AG04450 (cell line): ENCODE results near the gene GABPB2. TPM values are rescaled to one million over a fixed set of nuclear protein-coding genes. Genes with fewer than 3 reads are reported as not detected.

Experiments
- CTCF ChIA-PET: fragments of 300-600, 350-600 bp; formaldehyde crosslinking; extraction: SDS; loops from one replicate; lab custom pipeline; 2022; ENCODE audit warnings: antibody characterized with exemption, inconsistent platforms; lab: Charles Lee
- POLR2A ChIA-PET: fragments of 350-600 bp; formaldehyde crosslinking; extraction: SDS; loops from one replicate; lab custom pipeline; 2021; ENCODE audit warnings: antibody characterized with exemption, inconsistent platforms; lab: Yijun Ruan, JAX
- DNase-seq: peaks from one replicate; pipeline ENCODE4 v3.0.0-alpha.2; 2011; ENCODE audit warnings: low read depth, low spot score
- H3K27ac ChIP-seq: one replicate; pipeline ENCODE4 v1.5.1; 2012; ENCODE audit warnings: low read depth, low read length, control low read depth
- H3K27me3 ChIP-seq: one replicate; pipeline ENCODE4 v1.6.0; 2012; ENCODE audit warnings: low read length; ENCODE audit not compliant: control insufficient read depth, insufficient read depth
- H3K4me3 ChIP-seq: 2 replicates; pipeline ENCODE4 v1.5.1; 2011; ENCODE audit warnings: mild to moderate bottlenecking, low read depth, low read length, control low read depth
- H3K9me3 ChIP-seq: 2 replicates; pipeline ENCODE4 v1.5.1; 2012; ENCODE audit warnings: low read length; ENCODE audit not compliant: control insufficient read depth, insufficient read depth
- CTCF ChIP-seq: IDR thresholded peaks from 2 replicates; pipeline ENCODE4 v1.5.1; 2011; ENCODE audit warnings: low read depth, low read length, control low read depth, inconsistent platforms
- polyA plus RNA-seq: library from polyadenylated mRNA; depleted of rRNA; stranded (reverse); fragments of >200 nt; gene quantifications from 2 replicates; pipeline ENCODE4 v1.2.3, GENCODE V29; 2011

GABPB2 gene
- polyA plus RNA-seq, 1 experiment: 10.0 TPM

- no peak for TF ChIP-seq CTCF
- ChIA-PET POLR2A (interaction anchor here (1.0 kb wide), 1 partner anchor 13 kb away, joined by 3 read pairs; no protein-coding TSS in a partner anchor), CTCF (interaction anchor here (2.5 kb wide), 1 partner anchor 35 kb away, joined by 18 read pairs; no protein-coding TSS in a partner anchor)
- no peak for DNase-seq
- H3K27ac ChIP-seq: no peak overlapping the region
- peaks cover 5% of the 10 kb centered on the region; the same call in 1 of the 2 replicates for H3K9me3 ChIP-seq
- H3K4me3 ChIP-seq: no peak overlapping the region
- H3K27me3 ChIP-seq: peaks cover 10% of the 10 kb centered on the region
Observed at GRCh38 chr1:151134396-151134795, 63.8 kb downstream of the GABPB2 start.

GRCh38 chr1:151134991-151135390 lies 64.4 kb downstream of the GABPB2 start:
- POLR2A ChIA-PET: interaction anchor here (1.0 kb wide), 1 partner anchor 12 kb away, joined by 3 read pairs; no protein-coding TSS in a partner anchor
- peaks cover 10% of the 10 kb centered on the region for H3K27me3 ChIP-seq
- peaks cover 5% of the 10 kb centered on the region; the same call in 1 of the 2 replicates for H3K9me3 ChIP-seq
- H3K27ac ChIP-seq: peak overlapping the region; percentile 21
- CTCF ChIA-PET: interaction anchor here (2.5 kb wide), 1 partner anchor 35 kb away, joined by 18 read pairs; no protein-coding TSS in a partner anchor
- no peak for TF ChIP-seq CTCF
- DNase-seq: no peak
- H3K4me3 ChIP-seq: no peak overlapping the region

GRCh38 chr1:151135433-151136385 lies 65.1 kb downstream of the GABPB2 start:
- H3K27ac ChIP-seq: no peak overlapping the region
- H3K27me3 ChIP-seq: peaks cover 7% of the 10 kb centered on the region
- CTCF ChIA-PET: interaction anchor here (2.5 kb wide), 1 partner anchor 36 kb away, joined by 18 read pairs; no protein-coding TSS in a partner anchor
- H3K9me3 ChIP-seq: peaks cover 5% of the 10 kb centered on the region; the same call in 1 of the 2 replicates
- no peak for DNase-seq
- no peak overlapping the region for H3K4me3 ChIP-seq
- TF ChIP-seq CTCF: no peak
- POLR2A ChIA-PET: interaction anchor here (1.0 kb wide), 1 partner anchor 11 kb away, joined by 3 read pairs; no protein-coding TSS in a partner anchor

GRCh38 chr1:151137789-151138188 lies 67.2 kb downstream of the GABPB2 start:
- CTCF ChIA-PET: interaction anchor here (1.7 kb wide), 1 partner anchor 38 kb away, joined by 3 read pairs; no protein-coding TSS in a partner anchor
- Histone ChIP-seq H3K9me3 (no peaks in the 10 kb centered on the region; the same call in 1 of the 2 replicates), H3K4me3 (no peak overlapping the region), H3K27me3 (no peaks in the 10 kb centered on the region), H3K27ac (no peak overlapping the region)
- no peak for TF ChIP-seq CTCF
- POLR2A ChIA-PET: interaction anchor here (0.6 kb wide), 1 partner anchor 37 kb away, joined by 3 read pairs; no protein-coding TSS in a partner anchor
- no peak for DNase-seq
